OCI-LY1 (cell line): Measurements from ENCODE around the gene TCF25.

Experiments used
- EZH2 ChIP-seq: fragments of 200-600 bp; sonication (generic), shearing (Covaris generic); IDR thresholded peaks from 2 replicates; pipeline ENCODE4 v1.8.0; 2017; ENCODE audit warnings: borderline replicate concordance, mixed run types, mild to moderate bottlenecking, antibody characterized with exemption, low read length, moderate library complexity, mixed read lengths
- TF ChIP-seq, protein P1 (sequence below): fragments of 200-600 bp; sonication (generic), shearing (Covaris generic); IDR thresholded peaks from 2 replicates; pipeline ENCODE4 v1.5.1; 2017; ENCODE audit warnings: mild to moderate bottlenecking, antibody characterized with exemption, low read length, moderate library complexity, mixed read lengths

DNA sequence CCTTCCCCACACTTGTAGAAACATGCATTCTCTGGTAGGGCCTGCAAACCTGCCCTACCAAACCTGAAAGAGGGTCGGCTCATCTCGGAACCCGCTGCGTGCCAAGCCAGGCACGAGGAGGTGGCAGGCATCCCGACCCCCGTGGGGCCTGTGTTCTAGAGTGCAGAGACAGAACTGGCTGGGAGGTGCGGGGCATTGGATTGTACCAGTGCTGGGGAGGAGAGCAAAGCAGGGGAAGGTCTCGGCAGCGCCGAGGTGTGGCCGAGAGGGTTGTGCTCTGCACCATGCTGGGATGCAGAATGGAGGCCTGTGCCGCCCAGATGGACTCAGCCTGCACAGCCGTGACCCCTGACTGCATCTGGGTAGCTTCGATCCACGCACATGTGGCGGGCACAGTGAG lies 27.5 kb downstream of the TCF25 start:
- no peak for TF ChIP-seq EZH2
- TF ChIP-seq, protein P1, sequence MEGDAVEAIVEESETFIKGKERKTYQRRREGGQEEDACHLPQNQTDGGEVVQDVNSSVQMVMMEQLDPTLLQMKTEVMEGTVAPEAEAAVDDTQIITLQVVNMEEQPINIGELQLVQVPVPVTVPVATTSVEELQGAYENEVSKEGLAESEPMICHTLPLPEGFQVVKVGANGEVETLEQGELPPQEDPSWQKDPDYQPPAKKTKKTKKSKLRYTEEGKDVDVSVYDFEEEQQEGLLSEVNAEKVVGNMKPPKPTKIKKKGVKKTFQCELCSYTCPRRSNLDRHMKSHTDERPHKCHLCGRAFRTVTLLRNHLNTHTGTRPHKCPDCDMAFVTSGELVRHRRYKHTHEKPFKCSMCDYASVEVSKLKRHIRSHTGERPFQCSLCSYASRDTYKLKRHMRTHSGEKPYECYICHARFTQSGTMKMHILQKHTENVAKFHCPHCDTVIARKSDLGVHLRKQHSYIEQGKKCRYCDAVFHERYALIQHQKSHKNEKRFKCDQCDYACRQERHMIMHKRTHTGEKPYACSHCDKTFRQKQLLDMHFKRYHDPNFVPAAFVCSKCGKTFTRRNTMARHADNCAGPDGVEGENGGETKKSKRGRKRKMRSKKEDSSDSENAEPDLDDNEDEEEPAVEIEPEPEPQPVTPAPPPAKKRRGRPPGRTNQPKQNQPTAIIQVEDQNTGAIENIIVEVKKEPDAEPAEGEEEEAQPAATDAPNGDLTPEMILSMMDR: no peak
